ENCODE data around the gene ELP5.

Gene ELP5

DNA sequence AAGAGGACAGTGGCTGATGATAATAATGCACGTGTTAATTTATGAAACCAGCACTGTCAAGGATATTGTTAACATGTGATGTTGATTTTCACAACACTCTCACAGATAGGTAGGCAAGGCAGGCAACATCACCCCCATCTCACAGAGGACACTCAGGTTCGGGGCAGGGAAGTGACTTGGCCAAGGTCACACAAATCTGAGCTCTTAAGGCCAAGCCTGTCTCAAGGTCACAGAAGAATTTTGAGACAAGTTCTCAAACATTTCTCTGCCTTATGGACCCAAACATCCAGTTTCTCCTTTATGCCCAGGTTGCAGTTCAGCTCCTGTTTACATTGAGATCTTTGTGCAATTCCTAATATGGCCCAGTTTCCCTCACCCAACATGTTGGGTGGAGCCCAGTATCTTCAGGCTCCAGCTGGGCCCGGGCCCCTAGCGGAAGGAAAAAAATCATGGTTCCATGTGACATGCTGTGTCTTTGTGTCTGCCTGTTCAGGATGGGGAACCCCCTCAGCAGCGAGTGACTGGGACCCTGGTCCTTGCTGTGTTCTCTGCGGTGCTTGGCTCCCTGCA, 30.8 kb downstream of the ELP5 start:
- no peak overlapping the region for H3K27ac ChIP-seq
- TF ChIP-seq ZFX (IDR thresholded peaks at IDR 0.05; ENCODE audit: borderline replicate concordance), result no peak
- TF ChIP-seq, protein P1, sequence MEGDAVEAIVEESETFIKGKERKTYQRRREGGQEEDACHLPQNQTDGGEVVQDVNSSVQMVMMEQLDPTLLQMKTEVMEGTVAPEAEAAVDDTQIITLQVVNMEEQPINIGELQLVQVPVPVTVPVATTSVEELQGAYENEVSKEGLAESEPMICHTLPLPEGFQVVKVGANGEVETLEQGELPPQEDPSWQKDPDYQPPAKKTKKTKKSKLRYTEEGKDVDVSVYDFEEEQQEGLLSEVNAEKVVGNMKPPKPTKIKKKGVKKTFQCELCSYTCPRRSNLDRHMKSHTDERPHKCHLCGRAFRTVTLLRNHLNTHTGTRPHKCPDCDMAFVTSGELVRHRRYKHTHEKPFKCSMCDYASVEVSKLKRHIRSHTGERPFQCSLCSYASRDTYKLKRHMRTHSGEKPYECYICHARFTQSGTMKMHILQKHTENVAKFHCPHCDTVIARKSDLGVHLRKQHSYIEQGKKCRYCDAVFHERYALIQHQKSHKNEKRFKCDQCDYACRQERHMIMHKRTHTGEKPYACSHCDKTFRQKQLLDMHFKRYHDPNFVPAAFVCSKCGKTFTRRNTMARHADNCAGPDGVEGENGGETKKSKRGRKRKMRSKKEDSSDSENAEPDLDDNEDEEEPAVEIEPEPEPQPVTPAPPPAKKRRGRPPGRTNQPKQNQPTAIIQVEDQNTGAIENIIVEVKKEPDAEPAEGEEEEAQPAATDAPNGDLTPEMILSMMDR (IDR thresholded peaks at IDR 0.05), result no peak

- no peak overlapping the region for H3K27ac ChIP-seq
- TF ChIP-seq, protein P1 (IDR thresholded peaks at IDR 0.05), result no peak
- no peak for TF ChIP-seq ZFX (IDR thresholded peaks at IDR 0.05; ENCODE audit: borderline replicate concordance)
Observed at GRCh38 chr17:7283471-7284216, 31.6 kb downstream of the ELP5 start.

DNA sequence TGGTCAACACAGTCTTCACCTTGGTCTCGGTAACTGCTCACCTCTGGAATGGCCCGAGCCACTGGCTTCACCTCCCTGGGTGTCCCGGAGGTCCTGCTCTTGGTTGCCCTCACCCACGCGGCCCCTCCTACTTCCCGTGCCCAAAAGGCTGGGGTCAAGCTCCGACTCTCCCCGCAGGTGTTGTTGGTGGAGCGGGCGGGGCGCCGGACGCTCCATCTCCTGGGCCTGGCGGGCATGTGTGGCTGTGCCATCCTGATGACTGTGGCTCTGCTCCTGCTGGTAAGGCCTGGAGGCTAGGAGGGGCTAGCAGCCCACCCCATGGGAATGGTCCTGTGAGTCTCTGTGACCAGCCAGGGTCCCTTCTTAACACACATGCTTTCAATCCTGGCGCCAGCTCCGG, 32.9 kb downstream of the ELP5 start:
- TF ChIP-seq ZFX (IDR thresholded peaks at IDR 0.05; ENCODE audit: borderline replicate concordance), result no peak
- TF ChIP-seq, protein P1 (IDR thresholded peaks at IDR 0.05), result no peak
- no peak overlapping the region for H3K27ac ChIP-seq

DNA sequence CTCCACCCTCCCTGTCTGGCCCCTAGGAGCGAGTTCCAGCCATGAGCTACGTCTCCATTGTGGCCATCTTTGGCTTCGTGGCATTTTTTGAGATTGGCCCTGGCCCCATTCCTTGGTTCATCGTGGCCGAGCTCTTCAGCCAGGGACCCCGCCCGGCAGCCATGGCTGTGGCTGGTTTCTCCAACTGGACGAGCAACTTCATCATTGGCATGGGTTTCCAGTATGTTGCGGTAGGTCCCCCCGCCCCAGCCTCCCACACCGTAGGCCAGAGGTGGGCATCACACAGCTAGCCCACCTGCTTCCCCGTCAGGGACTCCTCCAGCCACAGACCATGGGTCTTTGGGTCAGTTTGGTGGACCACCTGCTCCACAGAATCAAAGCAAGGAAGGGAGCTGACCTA, 33.7 kb downstream of the ELP5 start:
- H3K27ac ChIP-seq, result no peak overlapping the region
- TF ChIP-seq, protein P1 (IDR thresholded peaks at IDR 0.05), result no peak
- no peak for TF ChIP-seq ZFX (IDR thresholded peaks at IDR 0.05; ENCODE audit: borderline replicate concordance)

GRCh38 chr17:7289256-7290032, 37.4 kb downstream of the ELP5 start:
- TF ChIP-seq, protein P1 (IDR thresholded peaks at IDR 0.05), result no peak
- TF ChIP-seq ZFX (IDR thresholded peaks at IDR 0.05; ENCODE audit: borderline replicate concordance), result no peak
- H3K27ac ChIP-seq, result no peak overlapping the region

DNA sequence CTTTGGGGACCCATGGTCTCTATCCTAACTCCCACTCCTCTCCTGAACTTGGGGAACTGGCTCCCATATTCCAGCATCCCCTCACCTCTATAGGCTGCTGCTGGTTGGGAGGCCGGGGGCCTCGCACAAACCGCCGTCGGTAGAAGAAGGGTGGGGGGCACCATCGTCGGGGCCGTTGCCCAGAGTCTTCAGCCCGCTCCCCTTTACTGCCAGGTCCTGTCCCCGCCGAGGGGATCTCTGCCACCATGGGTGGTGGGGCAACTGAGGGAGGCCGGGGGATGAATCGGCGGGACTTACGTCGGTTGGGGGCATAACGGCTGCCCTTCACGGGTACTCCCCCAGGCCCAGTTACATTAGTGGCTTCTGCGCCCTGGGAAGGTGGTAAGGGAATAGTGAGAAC, 38.2 kb downstream of the ELP5 start:
- TF ChIP-seq, protein P1 (IDR thresholded peaks at IDR 0.05), result no peak
- TF ChIP-seq ZFX (IDR thresholded peaks at IDR 0.05; ENCODE audit: borderline replicate concordance), result no peak
- H3K27ac ChIP-seq, result no peak overlapping the region

DNA sequence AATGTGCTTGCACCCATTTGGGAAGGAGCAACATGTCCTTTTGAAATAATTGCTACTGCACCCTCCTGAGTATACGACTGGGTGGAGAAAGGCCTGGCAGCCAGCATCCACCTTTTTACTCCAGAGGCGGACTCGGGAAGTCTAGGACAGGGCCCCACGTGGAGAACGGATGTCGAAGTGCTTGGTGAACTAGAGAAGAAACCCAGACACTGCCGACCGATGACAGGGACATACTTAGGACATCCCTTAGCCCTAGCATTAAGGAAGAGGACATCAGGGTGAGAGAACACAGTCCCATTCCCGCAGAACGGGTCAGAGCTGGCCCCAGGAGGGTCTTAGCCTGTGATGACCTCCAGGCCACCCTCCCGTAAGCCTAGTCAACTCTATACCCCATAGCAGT, 38.7 kb downstream of the ELP5 start:
- TF ChIP-seq ZFX (IDR thresholded peaks at IDR 0.05; ENCODE audit: borderline replicate concordance), result no peak
- TF ChIP-seq, protein P1 (IDR thresholded peaks at IDR 0.05), result no peak

More for the DNA sequence above, 38.7 kb downstream of the ELP5 start:
- no peak overlapping the region for H3K27ac ChIP-seq

Data from 22Rv1 (cell line).